Measurements from ENCODE around the gene FEM1C. TPM values are rescaled to one million over a fixed set of nuclear protein-coding genes. Genes with fewer than 3 reads are reported as not detected.

Gene FEM1C
- polyA plus RNA-seq, 1 experiment: 14.1 TPM

DNA sequence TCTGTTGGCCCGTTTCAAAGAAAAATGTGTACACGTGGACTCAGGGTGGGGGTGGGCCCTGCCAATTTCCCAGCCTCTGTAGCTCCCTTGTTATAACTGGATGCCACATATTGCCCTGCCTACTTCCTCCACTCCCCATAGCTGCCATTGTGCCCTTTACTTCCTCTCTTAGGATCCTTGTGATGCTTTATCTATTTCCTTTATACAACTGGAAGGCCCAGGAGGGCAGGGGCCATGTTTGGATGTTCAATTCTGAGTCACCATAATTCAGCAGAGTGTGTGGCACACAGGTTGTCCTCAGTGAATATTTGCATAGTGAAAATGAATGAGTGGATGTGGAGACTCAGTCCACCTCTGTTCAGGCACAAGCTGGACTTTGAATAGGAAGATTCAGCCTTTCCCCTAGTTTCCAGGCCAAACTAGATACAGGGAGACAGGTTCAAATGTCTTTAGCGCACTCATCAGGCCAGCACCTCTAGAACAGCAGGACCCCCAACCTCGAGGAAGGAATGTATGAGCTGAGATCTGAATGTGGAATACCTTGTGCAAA is 10.6 kb upstream of the FEM1C start:
- no peak overlapping the region for H3K27ac ChIP-seq (ENCODE audit: low read depth, low read length)
- TF ChIP-seq, protein P1, sequence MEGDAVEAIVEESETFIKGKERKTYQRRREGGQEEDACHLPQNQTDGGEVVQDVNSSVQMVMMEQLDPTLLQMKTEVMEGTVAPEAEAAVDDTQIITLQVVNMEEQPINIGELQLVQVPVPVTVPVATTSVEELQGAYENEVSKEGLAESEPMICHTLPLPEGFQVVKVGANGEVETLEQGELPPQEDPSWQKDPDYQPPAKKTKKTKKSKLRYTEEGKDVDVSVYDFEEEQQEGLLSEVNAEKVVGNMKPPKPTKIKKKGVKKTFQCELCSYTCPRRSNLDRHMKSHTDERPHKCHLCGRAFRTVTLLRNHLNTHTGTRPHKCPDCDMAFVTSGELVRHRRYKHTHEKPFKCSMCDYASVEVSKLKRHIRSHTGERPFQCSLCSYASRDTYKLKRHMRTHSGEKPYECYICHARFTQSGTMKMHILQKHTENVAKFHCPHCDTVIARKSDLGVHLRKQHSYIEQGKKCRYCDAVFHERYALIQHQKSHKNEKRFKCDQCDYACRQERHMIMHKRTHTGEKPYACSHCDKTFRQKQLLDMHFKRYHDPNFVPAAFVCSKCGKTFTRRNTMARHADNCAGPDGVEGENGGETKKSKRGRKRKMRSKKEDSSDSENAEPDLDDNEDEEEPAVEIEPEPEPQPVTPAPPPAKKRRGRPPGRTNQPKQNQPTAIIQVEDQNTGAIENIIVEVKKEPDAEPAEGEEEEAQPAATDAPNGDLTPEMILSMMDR (IDR thresholded peaks at IDR 0.05; ENCODE audit: low read depth, low read length): no peak
- ChIA-PET POLR2A (interaction anchor here (0.7 kb wide), 1 partner anchor 10 kb away, joined by 4 read pairs; no protein-coding TSS in a partner anchor), CTCF (no interaction called here)
- no peak for DNase-seq (ENCODE audit: low read depth, low spot score)
- no peaks in the 10 kb centered on the region for H3K27me3 ChIP-seq (ENCODE audit: control insufficient read depth, insufficient read depth, low read length)
- H3K4me3 ChIP-seq (ENCODE audit: low read depth, low read length): no peak overlapping the region
- no peaks in the 10 kb centered on the region for H3K9me3 ChIP-seq (ENCODE audit: control insufficient read depth, insufficient read depth, low read length)

DNA sequence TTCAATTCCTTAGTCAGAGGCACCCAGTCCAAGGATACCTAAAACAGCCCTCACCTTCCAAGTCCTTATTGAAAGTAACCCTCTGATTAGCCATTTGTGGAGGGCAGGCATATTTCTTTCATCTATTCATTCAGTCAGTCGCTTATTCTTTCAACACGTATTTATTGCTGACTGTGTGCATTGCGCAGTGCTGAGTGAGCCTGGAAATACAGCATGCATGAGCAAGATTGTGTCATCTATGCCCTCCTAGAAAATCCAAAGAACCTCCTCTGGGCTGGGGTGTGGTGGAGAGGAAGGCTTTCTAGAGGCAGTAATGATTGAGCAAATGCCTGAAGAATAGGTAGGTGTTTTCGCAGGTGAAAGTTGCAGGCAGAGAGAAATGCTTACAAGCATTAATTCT is 8.5 kb upstream of the FEM1C start:
- TF ChIP-seq, protein P1 (IDR thresholded peaks at IDR 0.05; ENCODE audit: low read depth, low read length): no peak
- CTCF ChIA-PET: no interaction called here

DNA sequence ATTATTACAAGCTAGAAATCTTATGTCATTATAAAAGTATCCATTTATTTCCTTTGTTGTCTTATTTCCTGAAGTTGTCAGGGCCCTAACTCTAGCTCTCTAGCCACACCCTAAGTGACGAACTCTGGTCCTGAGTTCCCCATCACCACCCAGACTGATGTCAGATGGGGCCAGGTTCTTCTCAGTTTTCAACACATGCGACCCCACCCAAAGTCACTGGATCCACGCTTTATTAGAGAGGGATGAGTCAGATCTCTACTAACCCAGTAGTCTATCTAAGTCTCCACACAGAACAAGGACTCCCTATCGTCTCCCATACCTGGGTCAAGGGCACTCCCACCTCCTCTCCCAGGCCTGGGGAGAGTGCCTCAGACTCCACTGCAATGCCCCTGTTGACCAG is 6.8 kb upstream of the FEM1C start:
- no peak for DNase-seq (ENCODE audit: low read depth, low spot score)
- TF ChIP-seq, protein P1 (IDR thresholded peaks at IDR 0.05; ENCODE audit: low read depth, low read length): no peak
- H3K27ac ChIP-seq (ENCODE audit: low read depth, low read length): no peak overlapping the region
- H3K9me3 ChIP-seq (ENCODE audit: control insufficient read depth, insufficient read depth, low read length): no peaks in the 10 kb centered on the region; the same call in 1 of the 2 replicates
- CTCF ChIA-PET: interaction anchor here (0.6 to 2.4 kb wide), 4 partner anchors 49 to 279 kb away, joined by 3 to 9 read pairs (median 6); no protein-coding TSS in a partner anchor
- H3K4me3 ChIP-seq (ENCODE audit: low read depth, low read length): no peak overlapping the region
- POLR2A ChIA-PET: no interaction called here
- H3K27me3 ChIP-seq (ENCODE audit: control insufficient read depth, insufficient read depth, low read length): no peaks in the 10 kb centered on the region

More for the DNA sequence above, 8.5 kb upstream of the FEM1C start:
- Histone ChIP-seq H3K27ac (ENCODE audit: low read depth, low read length) (no peak overlapping the region), H3K27me3 (ENCODE audit: control insufficient read depth, insufficient read depth, low read length) (no peaks in the 10 kb centered on the region), H3K4me3 (ENCODE audit: low read depth, low read length) (no peak overlapping the region), H3K9me3 (ENCODE audit: control insufficient read depth, insufficient read depth, low read length) (no peaks in the 10 kb centered on the region)
- POLR2A ChIA-PET: no interaction called here
- DNase-seq (ENCODE audit: low read depth, low spot score): no peak

DNA sequence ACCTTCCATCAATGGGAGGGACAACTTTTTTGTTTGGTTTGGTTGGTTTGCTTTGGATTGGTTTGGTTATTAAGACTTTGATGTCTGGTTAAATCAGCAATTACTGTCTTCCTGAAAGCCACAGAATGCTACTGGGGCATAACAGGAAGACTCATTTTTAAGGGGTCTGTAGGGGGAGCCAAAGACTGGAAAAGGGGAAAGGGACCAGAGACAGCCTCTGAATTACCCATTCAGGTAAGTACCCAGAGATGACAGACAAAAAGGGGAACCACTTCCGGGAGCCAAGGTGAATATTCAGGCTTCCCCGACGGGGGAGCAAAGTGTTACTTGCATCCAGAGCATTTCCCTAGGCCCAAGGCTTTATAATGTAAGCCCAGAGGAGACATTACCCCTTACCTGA is 4.6 kb upstream of the FEM1C start:
- TF ChIP-seq, protein P1 (IDR thresholded peaks at IDR 0.05; ENCODE audit: low read depth, low read length): peak; percentile 46
- no peak for DNase-seq (ENCODE audit: low read depth, low spot score)
- Histone ChIP-seq H3K9me3 (ENCODE audit: control insufficient read depth, insufficient read depth, low read length) (peaks cover 6% of the 10 kb centered on the region), H3K27ac (ENCODE audit: low read depth, low read length) (no peak overlapping the region), H3K4me3 (ENCODE audit: low read depth, low read length) (no peak overlapping the region), H3K27me3 (ENCODE audit: control insufficient read depth, insufficient read depth, low read length) (no peaks in the 10 kb centered on the region)
- CTCF ChIA-PET: no interaction called here
- POLR2A ChIA-PET: no interaction called here

DNA sequence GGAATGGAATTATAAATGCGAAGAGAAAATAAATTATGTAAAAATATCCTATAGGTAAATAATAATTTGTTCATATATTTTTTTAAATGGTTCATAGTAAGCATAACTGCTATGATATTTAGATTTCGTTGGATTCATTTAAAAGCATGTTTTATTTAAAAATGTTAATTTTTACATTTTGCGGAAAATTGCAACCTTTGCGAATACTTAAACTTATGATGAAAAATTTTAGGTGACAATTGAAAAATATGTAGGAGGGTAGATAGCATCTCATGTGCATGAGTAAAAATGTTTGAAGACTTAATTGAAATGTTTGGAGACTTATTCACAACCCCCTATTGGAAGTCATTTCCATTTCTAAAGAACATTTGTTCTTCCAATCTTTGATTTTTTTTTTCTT is 4.1 kb upstream of the FEM1C start:
- peaks cover 6% of the 10 kb centered on the region for H3K9me3 ChIP-seq (ENCODE audit: control insufficient read depth, insufficient read depth, low read length)
- ChIA-PET CTCF (no interaction called here), POLR2A (no interaction called here)
- no peak overlapping the region for H3K4me3 ChIP-seq (ENCODE audit: low read depth, low read length)
- no peak for DNase-seq (ENCODE audit: low read depth, low spot score)
- H3K27ac ChIP-seq (ENCODE audit: low read depth, low read length): no peak overlapping the region
- TF ChIP-seq, protein P1 (IDR thresholded peaks at IDR 0.05; ENCODE audit: low read depth, low read length): no peak
- no peaks in the 10 kb centered on the region for H3K27me3 ChIP-seq (ENCODE audit: control insufficient read depth, insufficient read depth, low read length)
